HepG2 (cell line): ENCODE measurements around the gene XPR1. TPM values are rescaled to one million over a fixed set of nuclear protein-coding genes. Genes with fewer than 3 reads are reported as not detected.

ENCODE experiments used
- ATAC-seq: fragments of 200-7000 bp; cut with Tn5 transposase; 3 replicates; pipeline ENCODE4 v1.9.1; 2020; ENCODE audit warnings: mild to moderate bottlenecking, moderate library complexity
- BruUV-seq: library from RNA; stranded (reverse); fragments of 400-500 nt; replicated peaks from 2 replicates; lab custom pipeline; 2021; lab: Mats Ljungman, UMichigan
- CTCF ChIA-PET: fragments of 300-600 bp; formaldehyde crosslinking; extraction: SDS; loops from one replicate; lab custom pipeline; 2021; ENCODE audit warnings: low total read pairs, inconsistent platforms, low intra/inter-chr PET ratio; lab: Yijun Ruan, JAX
- POLR2A ChIA-PET: fragments of 350-600 bp; sonication (Branson Sonifier 250); formaldehyde crosslinking; loops from one replicate; lab custom pipeline; 2020; ENCODE audit warnings: antibody characterized with exemption, inconsistent platforms; lab: Yijun Ruan, JAX
- DNase-seq: peaks from one replicate; pipeline ENCODE4 v3.0.0-alpha.2; 2015; ENCODE audit warnings: low spot score
- FAIRE-seq: peaks from 3 replicates; lab custom pipeline; 2011; peaks lifted over from hg19 to GRCh38; lab: Jason Lieb, UNC
- H2AFZ ChIP-seq: one replicate; pipeline ENCODE4 v1.6.1; 2011; ENCODE audit warnings: low read length, inconsistent platforms
- H3K27ac ChIP-seq: fragments of 300-600 bp; 3 replicates; pipeline ENCODE4 v1.8.0; 2011; ENCODE audit warnings: mixed run types, mild to moderate bottlenecking, mixed read lengths, low read length, inconsistent platforms; ENCODE audit not compliant: insufficient read depth; ENCODE audit errors: extremely low read length
- H3K27me3 ChIP-seq, 2 experiments: fragments of 200-600 bp in 1 of 2; 2 replicates in 1 of 2; 3 replicates in 1 of 2; pipeline versions ENCODE4 v1.6.0 to v1.8.0; 2011; ENCODE audit warnings: low read length in 2 of 2, mild to moderate bottlenecking in 2 of 2, moderate library complexity in 2 of 2, inconsistent platforms in 1 of 2; ENCODE audit not compliant: insufficient read depth in 2 of 2, control insufficient read depth in 1 of 2
- H3K36me3 ChIP-seq, 2 experiments: fragments of 200-600 bp in 1 of 2; replicated peaks in 1 of 2; 2 replicates in 1 of 2; 3 replicates in 1 of 2; pipeline versions ENCODE4 v1.5.1 to v1.8.0; 2011; ENCODE audit warnings: low read length in 2 of 2, inconsistent platforms in 1 of 2; ENCODE audit not compliant: insufficient read depth in 2 of 2, control insufficient read depth in 1 of 2
- H3K4me1 ChIP-seq: 2 replicates; pipeline ENCODE4 v1.5.1; 2012; ENCODE audit warnings: low read length, inconsistent platforms; ENCODE audit not compliant: insufficient read depth
- H3K4me2 ChIP-seq: 2 replicates; pipeline ENCODE4 v1.6.0; 2011; ENCODE audit warnings: low read depth, low read length, inconsistent platforms
- H3K4me3 ChIP-seq, 3 experiments: fragments of 200-600 bp in 1 of 3; sonication (generic), shearing (Covaris generic) in 1 of 3; replicated peaks in 1 of 3; 2 replicates each; pipeline ENCODE4 v1.5.1; 2011 to 2016; ENCODE audit warnings: low read length in 3 of 3, inconsistent platforms in 2 of 3, low read depth in 2 of 3, mild to moderate bottlenecking in 2 of 3, control low read depth in 1 of 3, mixed read lengths in 1 of 3; ENCODE audit not compliant: insufficient read depth in 1 of 3
- H3K79me2 ChIP-seq: one replicate; pipeline ENCODE4 v1.6.1; 2011; ENCODE audit warnings: low read length, inconsistent platforms; ENCODE audit not compliant: insufficient read depth
- H3K9ac ChIP-seq: 2 replicates; pipeline ENCODE4 v1.6.0; 2011; ENCODE audit warnings: mild to moderate bottlenecking, low read depth, low read length, inconsistent platforms; ENCODE audit not compliant: insufficient read depth
- H3K9me3 ChIP-seq: 2 replicates; pipeline ENCODE4 v1.5.1; 2012; ENCODE audit warnings: mild to moderate bottlenecking, low read length
- H4K20me1 ChIP-seq: 2 replicates; pipeline ENCODE4 v1.6.0; 2011; ENCODE audit warnings: inconsistent platforms, mild to moderate bottlenecking, low read length, moderate library complexity; ENCODE audit not compliant: insufficient read depth
- AHR ChIP-seq: IDR thresholded peaks from 2 replicates; pipeline ENCODE4 v1.6.1; 2018; ENCODE audit warnings: missing genetic modification reagents, missing compliant biosample characterization
- HMG20B ChIP-seq: conservative IDR thresholded peaks from 2 replicates; pipeline ENCODE4 v1.6.1; 2016; ENCODE audit warnings: missing genetic modification reagents, missing compliant biosample characterization
- HOXA3 ChIP-seq: sonication (generic); formaldehyde crosslinking; IDR thresholded peaks from 2 replicates; pipeline ENCODE4 v1.5.0; 2020; ENCODE audit warnings: missing genetic modification reagents
- IKZF1 ChIP-seq: fragments of 450-650 bp; IDR thresholded peaks from 2 replicates; pipeline ENCODE4 v1.7.1; 2016
- JDP2 ChIP-seq: sonication (generic); formaldehyde crosslinking; IDR thresholded peaks from 2 replicates; pipeline ENCODE4 v1.8.1; 2022; ENCODE audit warnings: missing genetic modification reagents, borderline replicate concordance
- REPIN1 ChIP-seq: sonication (generic); formaldehyde crosslinking; IDR thresholded peaks from 2 replicates; pipeline ENCODE4 v1.8.0; 2022; ENCODE audit warnings: missing genetic modification reagents, low read depth, mild to moderate bottlenecking, borderline replicate concordance
- SIN3B ChIP-seq: fragments of 150-350 bp; IDR thresholded peaks from 2 replicates; pipeline ENCODE4 v1.6.1; 2014; ENCODE audit warnings: low read length
- ZNF354B ChIP-seq: sonication (generic); formaldehyde crosslinking; IDR thresholded peaks from 2 replicates; pipeline ENCODE4 v1.8.0; 2022; ENCODE audit warnings: mild to moderate bottlenecking, missing genetic modification reagents
- WGBS: methylation state at CpG from one replicate; pipeline ENCODE4 v1.1.6; 2017; ENCODE audit warnings: low lambda C conversion rate; 5-methylcytosine and 5-hydroxymethylcytosine counted together
- in situ Hi-C: cut with HindIII; loops from 2 replicates; pipeline ENCODE4 v1.10.0; 2017; ENCODE audit warnings: low pct_unique_long_range_greater_than_20kb; ENCODE audit not compliant: extremely low pct_ligation_motif_present
- intact Hi-C: fragments of 100-400 bp; cut with micrococcal nuclease; formaldehyde crosslinking; loops from one replicate; pipeline ENCODE4 v1.10.0; 2022; ENCODE audit not compliant: unreplicated experiment
- polyA plus RNA-seq, 8 experiments: library from polyadenylated mRNA; depleted of rRNA in 3 of 8; stranded (reverse) in 7 of 8; unstranded in 1 of 8; fragments of >200 nt; fragmentation: Illumina TruSeq in 4 of 8; extraction: Trizol in 4 of 8; gene quantifications; 2 replicates each; pipeline versions ENCODE4 v1.2.1 to v1.2.3, GENCODE V29; 2011 to 2016; ENCODE audit warnings: low read depth in 4 of 8, missing spikeins in 1 of 8, mixed read lengths in 1 of 8; ENCODE audit not compliant: insufficient read depth in 1 of 8
- total RNA-seq, 5 experiments: library from RNA; depleted of rRNA; stranded (reverse); fragments of >200 nt; fragmentation: Illumina TruSeq; extraction: Trizol; gene quantifications; 2 replicates each; pipeline ENCODE4 v1.2.3, GENCODE V29; 2016; ENCODE audit warnings: low read depth in 1 of 5
- TF ChIP-seq, protein P1 (sequence below): sonication (generic); formaldehyde crosslinking; IDR thresholded peaks from 2 replicates; pipeline ENCODE4 v1.4.0; 2020; ENCODE audit warnings: mild to moderate bottlenecking, missing genetic modification reagents
- TF ChIP-seq, protein P2 (sequence below): sonication (generic); formaldehyde crosslinking; IDR thresholded peaks from 2 replicates; pipeline ENCODE4 v1.4.0; 2020; ENCODE audit warnings: mild to moderate bottlenecking, missing genetic modification reagents
- TF ChIP-seq, protein P3 (sequence below): conservative IDR thresholded peaks from 2 replicates; pipeline ENCODE4 v1.6.1; 2018; ENCODE audit warnings: missing genetic modification reagents
- TF ChIP-seq, protein P4 (sequence below): sonication (generic); formaldehyde crosslinking; IDR thresholded peaks from 2 replicates; pipeline ENCODE4 v1.5.0; 2020; ENCODE audit warnings: missing genetic modification reagents
- TF ChIP-seq, protein P5 (sequence below): sonication (generic); formaldehyde crosslinking; IDR thresholded peaks from 2 replicates; pipeline ENCODE4 v1.5.0; 2020; ENCODE audit warnings: mild to moderate bottlenecking, missing genetic modification reagents, borderline replicate concordance

The XPR1 gene
- total and polyA plus RNA-seq, 2 of the 13 experiments (the other 11 are each of a cell fraction or from before 2014, with no cell fraction given): 22.3 to 23.6 TPM

DNA sequence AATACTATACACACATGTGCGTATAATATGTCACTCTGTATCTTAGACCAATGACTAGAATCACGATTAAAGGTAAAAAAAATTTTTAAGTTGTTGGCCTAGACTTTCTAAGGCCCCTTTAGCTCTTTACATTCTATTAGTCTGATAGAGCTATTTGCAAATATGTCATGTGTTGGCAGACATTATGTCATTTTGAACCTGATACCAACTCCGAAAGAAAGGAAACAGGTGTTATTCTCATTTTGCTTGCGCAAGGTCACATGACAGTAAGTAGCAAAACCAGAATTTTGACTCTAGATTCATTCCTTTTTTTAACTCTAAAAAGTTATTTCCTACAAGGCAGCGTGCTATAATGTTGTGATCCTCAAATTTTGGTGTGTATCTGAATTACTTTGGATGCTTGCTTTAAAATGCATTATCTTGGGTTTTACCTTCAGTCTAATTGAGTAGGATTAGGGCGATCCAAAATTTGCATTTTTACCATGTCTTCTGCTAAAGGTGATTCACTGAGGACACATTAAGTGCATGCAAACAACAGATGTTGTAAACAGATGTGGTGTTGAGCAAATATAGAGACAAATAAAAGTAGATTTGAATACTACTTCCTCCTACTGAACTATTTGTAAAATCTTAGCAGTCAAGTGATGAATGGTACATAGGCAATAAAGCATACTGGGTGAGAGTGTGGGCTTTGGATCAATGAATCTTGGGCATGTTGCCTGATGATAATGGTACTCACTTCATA, 217.4 kb downstream of the XPR1 start:
- intact Hi-C loops: loop anchor here (5.0 kb wide), 1 partner anchor 72 kb away; no protein-coding TSS in a partner anchor
- BruUV-seq: no TSS peak
- Histone ChIP-seq H2AFZ (no peak overlapping the region), H3K36me3 (no peaks in the 10 kb centered on the region; a peak in 1 of 5 replicates), H3K9ac (no peak overlapping the region), H3K27me3 (no peaks in the 10 kb centered on the region), H3K4me1 (peaks cover 8% of the 10 kb centered on the region), H3K4me3 (no peak overlapping the region), H4K20me1 (no peaks in the 10 kb centered on the region), H3K4me2 (no peak overlapping the region), H3K27ac (no peak overlapping the region), H3K9me3 (no peaks in the 10 kb centered on the region), H3K79me2 (no peaks in the 10 kb centered on the region)
- ATAC-seq: no peak
- in situ Hi-C loops: no loop called here
- no peak for DNase-seq
- CTCF ChIA-PET: no interaction called here
- POLR2A ChIA-PET: no interaction called here
- TF ChIP-seq HOXA3: no peak
- TF ChIP-seq, protein P1, sequence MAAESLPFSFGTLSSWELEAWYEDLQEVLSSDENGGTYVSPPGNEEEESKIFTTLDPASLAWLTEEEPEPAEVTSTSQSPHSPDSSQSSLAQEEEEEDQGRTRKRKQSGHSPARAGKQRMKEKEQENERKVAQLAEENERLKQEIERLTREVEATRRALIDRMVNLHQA (CRISPR knock-in tag): no peak
- TF ChIP-seq IKZF1: no peak
- TF ChIP-seq REPIN1 (CRISPR knock-in tag): no peak
- no peak for TF ChIP-seq ZNF354B (CRISPR knock-in tag)
- TF ChIP-seq, protein P2, sequence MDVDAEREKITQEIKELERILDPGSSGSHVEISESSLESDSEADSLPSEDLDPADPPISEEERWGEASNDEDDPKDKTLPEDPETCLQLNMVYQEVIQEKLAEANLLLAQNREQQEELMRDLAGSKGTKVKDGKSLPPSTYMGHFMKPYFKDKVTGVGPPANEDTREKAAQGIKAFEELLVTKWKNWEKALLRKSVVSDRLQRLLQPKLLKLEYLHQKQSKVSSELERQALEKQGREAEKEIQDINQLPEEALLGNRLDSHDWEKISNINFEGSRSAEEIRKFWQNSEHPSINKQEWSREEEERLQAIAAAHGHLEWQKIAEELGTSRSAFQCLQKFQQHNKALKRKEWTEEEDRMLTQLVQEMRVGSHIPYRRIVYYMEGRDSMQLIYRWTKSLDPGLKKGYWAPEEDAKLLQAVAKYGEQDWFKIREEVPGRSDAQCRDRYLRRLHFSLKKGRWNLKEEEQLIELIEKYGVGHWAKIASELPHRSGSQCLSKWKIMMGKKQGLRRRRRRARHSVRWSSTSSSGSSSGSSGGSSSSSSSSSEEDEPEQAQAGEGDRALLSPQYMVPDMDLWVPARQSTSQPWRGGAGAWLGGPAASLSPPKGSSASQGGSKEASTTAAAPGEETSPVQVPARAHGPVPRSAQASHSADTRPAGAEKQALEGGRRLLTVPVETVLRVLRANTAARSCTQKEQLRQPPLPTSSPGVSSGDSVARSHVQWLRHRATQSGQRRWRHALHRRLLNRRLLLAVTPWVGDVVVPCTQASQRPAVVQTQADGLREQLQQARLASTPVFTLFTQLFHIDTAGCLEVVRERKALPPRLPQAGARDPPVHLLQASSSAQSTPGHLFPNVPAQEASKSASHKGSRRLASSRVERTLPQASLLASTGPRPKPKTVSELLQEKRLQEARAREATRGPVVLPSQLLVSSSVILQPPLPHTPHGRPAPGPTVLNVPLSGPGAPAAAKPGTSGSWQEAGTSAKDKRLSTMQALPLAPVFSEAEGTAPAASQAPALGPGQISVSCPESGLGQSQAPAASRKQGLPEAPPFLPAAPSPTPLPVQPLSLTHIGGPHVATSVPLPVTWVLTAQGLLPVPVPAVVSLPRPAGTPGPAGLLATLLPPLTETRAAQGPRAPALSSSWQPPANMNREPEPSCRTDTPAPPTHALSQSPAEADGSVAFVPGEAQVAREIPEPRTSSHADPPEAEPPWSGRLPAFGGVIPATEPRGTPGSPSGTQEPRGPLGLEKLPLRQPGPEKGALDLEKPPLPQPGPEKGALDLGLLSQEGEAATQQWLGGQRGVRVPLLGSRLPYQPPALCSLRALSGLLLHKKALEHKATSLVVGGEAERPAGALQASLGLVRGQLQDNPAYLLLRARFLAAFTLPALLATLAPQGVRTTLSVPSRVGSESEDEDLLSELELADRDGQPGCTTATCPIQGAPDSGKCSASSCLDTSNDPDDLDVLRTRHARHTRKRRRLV: no peak
- TF ChIP-seq, protein P3, sequence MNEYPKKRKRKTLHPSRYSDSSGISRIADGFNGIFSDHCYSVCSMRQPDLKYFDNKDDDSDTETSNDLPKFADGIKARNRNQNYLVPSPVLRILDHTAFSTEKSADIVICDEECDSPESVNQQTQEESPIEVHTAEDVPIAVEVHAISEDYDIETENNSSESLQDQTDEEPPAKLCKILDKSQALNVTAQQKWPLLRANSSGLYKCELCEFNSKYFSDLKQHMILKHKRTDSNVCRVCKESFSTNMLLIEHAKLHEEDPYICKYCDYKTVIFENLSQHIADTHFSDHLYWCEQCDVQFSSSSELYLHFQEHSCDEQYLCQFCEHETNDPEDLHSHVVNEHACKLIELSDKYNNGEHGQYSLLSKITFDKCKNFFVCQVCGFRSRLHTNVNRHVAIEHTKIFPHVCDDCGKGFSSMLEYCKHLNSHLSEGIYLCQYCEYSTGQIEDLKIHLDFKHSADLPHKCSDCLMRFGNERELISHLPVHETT (CRISPR knock-in tag): no peak
- TF ChIP-seq, protein P4, sequence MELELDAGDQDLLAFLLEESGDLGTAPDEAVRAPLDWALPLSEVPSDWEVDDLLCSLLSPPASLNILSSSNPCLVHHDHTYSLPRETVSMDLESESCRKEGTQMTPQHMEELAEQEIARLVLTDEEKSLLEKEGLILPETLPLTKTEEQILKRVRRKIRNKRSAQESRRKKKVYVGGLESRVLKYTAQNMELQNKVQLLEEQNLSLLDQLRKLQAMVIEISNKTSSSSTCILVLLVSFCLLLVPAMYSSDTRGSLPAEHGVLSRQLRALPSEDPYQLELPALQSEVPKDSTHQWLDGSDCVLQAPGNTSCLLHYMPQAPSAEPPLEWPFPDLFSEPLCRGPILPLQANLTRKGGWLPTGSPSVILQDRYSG (CRISPR knock-in tag): no peak
- no peak for TF ChIP-seq HMG20B (CRISPR knock-in tag)
- no peak for TF ChIP-seq JDP2 (CRISPR knock-in tag)
- TF ChIP-seq, protein P5, sequence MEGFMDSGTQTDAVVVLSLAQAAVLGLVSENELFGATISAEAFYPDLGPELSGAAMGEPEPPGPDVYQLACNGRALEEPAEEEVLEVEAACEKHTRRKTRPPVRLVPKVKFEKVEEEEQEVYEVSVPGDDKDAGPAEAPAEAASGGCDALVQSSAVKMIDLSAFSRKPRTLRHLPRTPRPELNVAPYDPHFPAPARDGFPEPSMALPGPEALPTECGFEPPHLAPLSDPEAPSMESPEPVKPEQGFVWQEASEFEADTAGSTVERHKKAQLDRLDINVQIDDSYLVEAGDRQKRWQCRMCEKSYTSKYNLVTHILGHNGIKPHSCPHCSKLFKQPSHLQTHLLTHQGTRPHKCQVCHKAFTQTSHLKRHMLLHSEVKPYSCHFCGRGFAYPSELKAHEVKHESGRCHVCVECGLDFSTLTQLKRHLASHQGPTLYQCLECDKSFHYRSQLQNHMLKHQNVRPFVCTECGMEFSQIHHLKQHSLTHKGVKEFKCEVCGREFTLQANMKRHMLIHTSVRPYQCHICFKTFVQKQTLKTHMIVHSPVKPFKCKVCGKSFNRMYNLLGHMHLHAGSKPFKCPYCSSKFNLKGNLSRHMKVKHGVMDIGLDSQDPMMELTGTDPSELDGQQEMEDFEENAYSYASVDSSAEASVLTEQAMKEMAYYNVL (CRISPR knock-in tag): no peak
- no peak for TF ChIP-seq AHR (CRISPR knock-in tag)
- no peak for TF ChIP-seq SIN3B
- WGBS: 97% methylated on average over 6 of the region's 6 CpGs
- no peak for FAIRE-seq
